ENCODE results near the gene TSPAN3. TPM values are rescaled to one million over a fixed set of nuclear protein-coding genes. Genes with fewer than 3 reads are reported as not detected.

Gene TSPAN3
- total RNA-seq (2014; rRNA removed; shearing (Covaris generic)), result 235 and 245 TPM in 2 replicates

GRCh38 chr15:77070495-77071304 is at the start of gene TSPAN3:
Gene TSPAN3 (minus strand): TSS chr15:77071109. CDS start chr15:77070954, 155 bp downstream.
- in situ Hi-C loops (cut with HindIII; ENCODE audit: low sequenced_read_pairs), result no loop called here
- peak; percentile 94 for DNase-seq (ENCODE audit: low spot score)

- in situ Hi-C loops (cut with HindIII; ENCODE audit: low sequenced_read_pairs), result no loop called here
- DNase-seq (ENCODE audit: low spot score), result no peak
Measured at GRCh38 chr15:77120576-77120975, 49.7 kb upstream of the TSPAN3 start.

- peak; percentile 5 for DNase-seq (ENCODE audit: low spot score)
- in situ Hi-C loops (cut with HindIII; ENCODE audit: low sequenced_read_pairs), result no loop called here
Measured at GRCh38 chr15:77119446-77119845, 48.5 kb upstream of the TSPAN3 start.

- DNase-seq (ENCODE audit: low spot score), result peak; percentile 86
- in situ Hi-C loops (cut with HindIII; ENCODE audit: low sequenced_read_pairs), result no loop called here
Measured at GRCh38 chr15:77118882-77119321, 48.0 kb upstream of the TSPAN3 start.

- in situ Hi-C loops (cut with HindIII; ENCODE audit: low sequenced_read_pairs), result no loop called here
Measured at GRCh38 chr15:77115179-77115578, 44.3 kb upstream of the TSPAN3 start.

GRCh38 chr15:77112838-77113504 is 42.1 kb upstream of the TSPAN3 start:
- DNase-seq (ENCODE audit: low spot score), result no peak
- in situ Hi-C loops (cut with HindIII; ENCODE audit: low sequenced_read_pairs), result no loop called here

More at GRCh38 chr15:77115179-77115578, 44.3 kb upstream of the TSPAN3 start:
- no peak for DNase-seq (ENCODE audit: low spot score)

- no peak for DNase-seq (ENCODE audit: low spot score)
Measured at GRCh38 chr15:77111789-77112188, 40.9 kb upstream of the TSPAN3 start.

GRCh38 chr15:77107531-77108355 is 36.8 kb upstream of the TSPAN3 start:
- in situ Hi-C loops (cut with HindIII; ENCODE audit: low sequenced_read_pairs), result no loop called here
- peak; percentile 80 for DNase-seq (ENCODE audit: low spot score)

More at GRCh38 chr15:77111789-77112188, 40.9 kb upstream of the TSPAN3 start:
- in situ Hi-C loops (cut with HindIII; ENCODE audit: low sequenced_read_pairs), result no loop called here

- DNase-seq (ENCODE audit: low spot score), result no peak
- in situ Hi-C loops (cut with HindIII; ENCODE audit: low sequenced_read_pairs), result no loop called here
Measured at GRCh38 chr15:77107068-77107467, 36.2 kb upstream of the TSPAN3 start.

- in situ Hi-C loops (cut with HindIII; ENCODE audit: low sequenced_read_pairs), result no loop called here
- DNase-seq (ENCODE audit: low spot score), result no peak
Measured at GRCh38 chr15:77104155-77104554, 33.2 kb upstream of the TSPAN3 start.

GRCh38 chr15:77099741-77100463 is 29.0 kb upstream of the TSPAN3 start:
- no peak for DNase-seq (ENCODE audit: low spot score)
- in situ Hi-C loops (cut with HindIII; ENCODE audit: low sequenced_read_pairs), result no loop called here

GRCh38 chr15:77098572-77098971 is 27.7 kb upstream of the TSPAN3 start:
- DNase-seq (ENCODE audit: low spot score), result no peak
- in situ Hi-C loops (cut with HindIII; ENCODE audit: low sequenced_read_pairs), result no loop called here

GRCh38 chr15:77097921-77098320 is 27.0 kb upstream of the TSPAN3 start:
- in situ Hi-C loops (cut with HindIII; ENCODE audit: low sequenced_read_pairs), result no loop called here
- no peak for DNase-seq (ENCODE audit: low spot score)

GRCh38 chr15:77097248-77097721 is 26.4 kb upstream of the TSPAN3 start:
- in situ Hi-C loops (cut with HindIII; ENCODE audit: low sequenced_read_pairs), result no loop called here
- DNase-seq (ENCODE audit: low spot score), result no peak

- DNase-seq (ENCODE audit: low spot score), result no peak
- in situ Hi-C loops (cut with HindIII; ENCODE audit: low sequenced_read_pairs), result no loop called here
Measured at GRCh38 chr15:77096541-77096940, 25.6 kb upstream of the TSPAN3 start.

- DNase-seq (ENCODE audit: low spot score), result no peak
- in situ Hi-C loops (cut with HindIII; ENCODE audit: low sequenced_read_pairs), result no loop called here
Measured at GRCh38 chr15:77096138-77096537, 25.2 kb upstream of the TSPAN3 start.

GRCh38 chr15:77094397-77095030 is 23.6 kb upstream of the TSPAN3 start:
- in situ Hi-C loops (cut with HindIII; ENCODE audit: low sequenced_read_pairs), result no loop called here
- no peak for DNase-seq (ENCODE audit: low spot score)

- DNase-seq (ENCODE audit: low spot score), result no peak
- in situ Hi-C loops (cut with HindIII; ENCODE audit: low sequenced_read_pairs), result no loop called here
Measured at GRCh38 chr15:77093436-77093835, 22.5 kb upstream of the TSPAN3 start.

All from G401 (cell line).